ENCODE measurements around the gene KCTD2.
A peak's percentile ranks its signal among the peaks of the same experiment; 100 is the strongest.
"Not testable (repeated sequence)": the region's sequence is repeated elsewhere in the genome, so short reads cannot be mapped to it uniquely, and the experiment has no call there.

The KCTD2 gene

DNA sequence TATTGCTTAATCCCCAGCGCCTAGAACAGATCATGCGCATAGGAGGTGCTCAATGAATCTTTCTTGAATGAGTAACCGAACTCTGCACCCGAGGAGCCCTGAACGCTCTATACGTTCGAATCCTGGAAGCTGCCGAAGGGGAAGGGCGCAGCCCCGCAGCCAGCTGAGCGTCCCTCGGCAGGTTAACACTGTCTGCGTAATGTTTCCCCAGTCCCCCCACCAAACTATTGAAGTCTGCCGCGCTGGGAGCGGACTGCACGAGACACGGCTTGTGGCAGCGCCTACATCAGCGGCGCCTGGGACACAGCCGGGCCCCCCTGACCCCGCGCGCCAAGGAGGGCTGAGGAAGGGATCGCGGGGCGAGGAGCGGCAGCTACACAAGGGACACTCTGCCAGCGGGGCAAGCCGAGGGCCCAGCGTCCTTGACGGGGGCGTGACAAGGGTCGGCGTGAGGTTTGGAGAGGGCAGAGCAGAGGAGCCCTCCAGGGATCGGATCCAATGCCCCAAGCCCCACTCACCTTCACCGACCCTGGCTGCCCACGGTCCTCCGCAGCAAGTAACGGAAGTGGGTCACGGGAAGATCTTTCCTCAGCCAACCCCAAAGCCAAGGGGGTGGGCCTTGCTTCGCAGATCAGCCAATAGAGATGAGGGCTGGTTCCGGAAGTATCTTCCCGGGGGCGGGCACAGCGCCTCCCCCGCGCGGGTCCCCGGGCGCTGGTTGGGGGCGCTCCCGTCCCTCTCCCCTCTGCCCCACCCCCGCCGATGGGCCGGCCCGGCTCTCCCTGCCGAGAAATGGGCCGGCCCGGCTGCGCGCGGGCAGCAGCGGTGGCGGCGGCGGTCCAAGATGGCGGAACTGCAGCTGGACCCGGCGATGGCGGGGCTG, at the start of gene KCTD2, which contains the start of gene ATP5PD:
Gene KCTD2 (plus strand): TSS at position 819 of the 883 bp plus-strand sequence. CDS start 26 bp downstream, at position 845.
Gene ATP5PD (minus strand): TSS at position 563 of the 883 bp plus-strand sequence. CDS start 4,319 bp downstream, outside the sequence.
- peak; percentile 99 for DNase-seq (ENCODE audit: low spot score)

GRCh38 chr17:74998783-74999182, 48.2 kb upstream of the KCTD2 start:
- no peak for DNase-seq (ENCODE audit: low spot score)

DNA sequence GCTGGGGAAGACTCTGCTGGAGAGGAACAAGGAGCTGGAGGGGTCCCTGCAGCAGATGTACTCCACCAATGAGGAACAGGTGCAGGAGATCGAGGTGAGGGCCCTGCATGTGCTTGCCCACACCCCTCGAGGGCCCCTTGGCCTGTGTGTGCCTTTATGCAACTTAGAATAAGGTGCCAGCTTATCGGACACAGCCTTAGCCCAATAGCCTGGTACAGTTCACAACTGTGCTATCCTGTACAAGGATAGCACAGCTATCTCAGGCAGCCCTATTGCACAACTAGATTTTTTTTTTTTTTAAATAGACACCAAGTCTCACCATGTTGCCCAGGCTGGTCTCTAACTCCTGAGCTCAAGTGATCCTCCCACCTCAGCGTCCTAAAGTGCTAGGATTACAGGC, 47.5 kb upstream of the KCTD2 start:
- no peak for DNase-seq (ENCODE audit: low spot score)

- DNase-seq (ENCODE audit: low spot score), result no peak
These were observed 44.8 kb upstream of the KCTD2 start for GRCh38 chr17:75001915-75002843.

- no peak for DNase-seq (ENCODE audit: low spot score)
These were observed 43.7 kb upstream of the KCTD2 start for GRCh38 chr17:75003070-75003956.

DNA sequence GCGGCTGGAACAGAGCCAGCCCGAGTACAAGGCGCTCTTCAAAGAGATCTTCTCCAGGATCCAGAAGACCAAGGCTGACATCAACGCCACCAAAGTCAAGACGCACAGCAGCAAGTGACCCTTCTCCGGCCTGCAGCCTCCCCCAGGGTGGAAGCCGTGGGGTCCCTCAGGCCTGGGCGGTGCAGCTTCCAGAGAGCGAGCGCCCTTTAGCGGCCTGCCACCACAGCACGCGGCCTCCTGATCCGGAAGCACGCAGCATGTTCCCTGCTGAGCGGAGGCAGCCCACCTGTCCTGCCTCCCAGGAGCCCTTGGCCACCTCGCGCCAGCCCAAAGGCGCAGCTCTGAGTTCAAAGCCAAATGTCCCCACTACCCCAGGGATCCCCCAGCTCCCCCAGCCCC, 43.1 kb upstream of the KCTD2 start:
- no peak for DNase-seq (ENCODE audit: low spot score)

- no peak for DNase-seq (ENCODE audit: low spot score)
These were observed 42.7 kb upstream of the KCTD2 start for GRCh38 chr17:75004371-75004770.

DNA sequence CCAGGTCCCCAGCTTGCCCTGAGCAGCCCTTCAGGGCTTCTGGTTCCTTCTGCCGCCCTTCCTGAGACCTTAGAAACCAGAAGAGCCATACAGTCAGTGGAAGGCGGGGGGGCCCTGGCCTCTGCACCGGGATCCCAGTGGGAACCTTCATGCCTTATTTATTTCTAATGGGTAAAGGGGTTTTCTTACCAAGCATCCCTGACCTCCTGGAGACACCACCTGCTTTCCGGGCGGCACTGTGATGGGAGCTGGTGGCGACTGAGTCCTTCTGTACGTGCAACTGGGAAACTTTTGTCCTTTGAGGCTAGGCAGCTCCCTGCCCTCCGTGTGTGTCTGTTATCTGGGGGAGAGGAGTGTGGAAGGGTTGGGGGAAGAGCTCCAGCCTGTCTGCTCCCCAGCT, 41.7 kb upstream of the KCTD2 start:
- DNase-seq (ENCODE audit: low spot score), result no peak

DNA sequence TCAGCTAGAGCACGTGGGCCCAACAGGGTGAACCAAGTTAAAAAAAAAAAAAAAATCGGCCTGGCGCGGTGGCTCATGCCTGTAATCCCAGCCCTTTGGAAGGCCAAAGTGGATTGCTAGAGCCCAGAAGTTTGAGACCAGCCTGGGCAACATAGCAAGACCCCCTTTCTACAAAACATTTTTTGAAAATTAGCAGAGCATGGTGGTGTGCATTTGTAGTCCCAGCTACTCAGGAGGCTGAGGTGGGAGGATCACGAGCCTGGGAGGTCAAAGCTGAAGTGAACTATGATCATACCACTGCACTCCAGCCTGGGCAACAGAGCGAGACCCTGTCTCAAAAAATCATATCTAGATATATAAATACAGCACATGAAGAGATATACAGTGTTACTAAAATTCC, 40.9 kb upstream of the KCTD2 start:
- DNase-seq (ENCODE audit: low spot score), result not testable (repeated sequence)

GRCh38 chr17:75006653-75007052, 40.4 kb upstream of the KCTD2 start:
- peak; percentile 55 for DNase-seq (ENCODE audit: low spot score)

DNA sequence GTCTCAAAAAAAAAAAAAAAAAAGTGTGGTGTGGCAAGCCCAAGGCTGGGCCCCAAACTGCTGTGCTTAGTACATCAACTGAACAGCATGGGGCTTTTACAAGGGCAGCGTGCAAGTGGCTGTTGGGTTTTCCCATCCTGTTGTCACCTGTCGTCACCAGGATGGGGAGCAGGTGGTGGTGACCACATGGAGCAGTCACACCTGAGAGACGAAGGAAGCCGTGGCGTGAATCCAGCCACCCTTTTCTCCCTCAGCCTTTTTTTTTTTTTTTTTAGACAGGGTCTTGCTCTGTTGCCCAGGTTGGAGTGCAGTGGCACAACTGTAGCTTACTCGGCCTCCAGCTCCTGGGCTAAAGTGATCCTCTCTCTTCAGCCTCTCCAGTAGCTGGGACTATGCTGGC, 38.7 kb upstream of the KCTD2 start:
- DNase-seq (ENCODE audit: low spot score), result no peak

- no peak for DNase-seq (ENCODE audit: low spot score)
These were observed 37.8 kb upstream of the KCTD2 start for GRCh38 chr17:75009139-75009724.

- no peak for DNase-seq (ENCODE audit: low spot score)
These were observed 36.2 kb upstream of the KCTD2 start for GRCh38 chr17:75010683-75011400.

DNA sequence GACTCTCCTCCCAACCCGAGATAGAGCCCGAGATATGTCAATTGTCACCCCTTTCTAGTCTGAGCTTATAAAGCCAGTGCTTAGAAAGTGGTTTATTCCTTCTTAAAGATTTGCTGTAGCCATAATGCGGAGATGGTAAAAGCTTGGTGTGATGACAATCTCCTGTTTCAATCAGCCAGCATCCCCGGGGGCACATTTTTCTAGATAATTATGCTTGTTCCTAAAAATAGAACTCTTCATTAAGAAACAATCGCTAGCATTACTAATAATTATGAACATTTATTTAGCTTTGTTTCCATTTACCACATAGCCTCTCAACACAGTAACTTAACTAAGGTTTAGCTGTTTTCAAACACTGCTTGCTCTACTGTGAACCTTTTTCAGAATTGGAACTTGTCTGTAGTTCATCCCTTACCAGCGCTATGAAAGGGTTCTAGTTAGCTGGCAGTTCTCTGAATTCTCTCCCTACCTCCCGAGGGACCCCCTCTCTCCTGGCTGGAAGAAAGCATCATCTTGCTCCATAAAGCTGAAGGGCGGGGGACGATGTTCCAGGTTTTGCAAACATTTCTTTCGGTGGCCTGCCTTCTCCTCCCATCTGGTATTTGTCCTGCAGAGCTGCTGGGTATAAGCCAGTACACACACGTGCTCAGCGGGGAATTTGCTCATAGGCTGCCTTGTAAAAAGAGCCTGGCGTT, 35.5 kb upstream of the KCTD2 start:
- DNase-seq (ENCODE audit: low spot score), result no peak

- DNase-seq (ENCODE audit: low spot score), result no peak
These were observed 35.0 kb upstream of the KCTD2 start for GRCh38 chr17:75012096-75012345.

GRCh38 chr17:75012346-75013091, 34.5 kb upstream of the KCTD2 start, which contains the start of gene MRPL58:
TSS of gene MRPL58 (plus strand) at chr17:75012670. CDS start at chr17:75012687, 17 bp downstream.
- peak; percentile 90 for DNase-seq (ENCODE audit: low spot score)

- no peak for DNase-seq (ENCODE audit: low spot score)
These were observed 33.9 kb upstream of the KCTD2 start for GRCh38 chr17:75013092-75013559.

- DNase-seq (ENCODE audit: low spot score), result no peak
These were observed 27.9 kb upstream of the KCTD2 start for GRCh38 chr17:75019146-75019545.

DNA sequence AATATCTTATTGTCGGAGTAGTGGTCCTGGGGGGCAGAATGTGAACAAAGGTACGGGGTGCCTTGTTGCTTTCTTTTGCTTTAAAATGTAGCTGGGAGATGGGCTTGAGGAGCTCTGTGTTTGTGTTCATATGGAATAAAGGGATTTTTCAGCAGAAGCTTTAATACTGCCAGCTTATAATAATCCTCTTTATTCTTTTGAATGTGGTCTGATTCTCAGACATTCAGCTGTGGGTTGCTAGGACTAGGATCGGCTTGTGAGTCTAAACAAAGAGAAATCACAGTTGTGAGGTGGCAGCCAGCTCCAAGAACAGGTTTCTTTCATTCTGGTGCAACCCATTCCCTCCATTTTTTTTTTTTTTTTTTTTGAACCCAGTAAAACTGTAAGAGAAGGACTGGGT, 27.3 kb upstream of the KCTD2 start:
- DNase-seq (ENCODE audit: low spot score), result no peak
